GM08714 (cell line): ENCODE results near the gene SLC39A9.

Experiments
- H3K4me3 ChIP-seq: fragments of 200-500 bp; sonication (Bioruptor generic); 2 replicates; pipeline ENCODE4 v1.5.1; 2014; ENCODE audit warnings: mild to moderate bottlenecking, low read length, inconsistent platforms
- ZNF274 ChIP-seq: IDR thresholded peaks from 2 replicates; pipeline ENCODE4 v1.6.1; 2012; ENCODE audit warnings: mild to moderate bottlenecking, low read depth, low read length

Gene SLC39A9

DNA sequence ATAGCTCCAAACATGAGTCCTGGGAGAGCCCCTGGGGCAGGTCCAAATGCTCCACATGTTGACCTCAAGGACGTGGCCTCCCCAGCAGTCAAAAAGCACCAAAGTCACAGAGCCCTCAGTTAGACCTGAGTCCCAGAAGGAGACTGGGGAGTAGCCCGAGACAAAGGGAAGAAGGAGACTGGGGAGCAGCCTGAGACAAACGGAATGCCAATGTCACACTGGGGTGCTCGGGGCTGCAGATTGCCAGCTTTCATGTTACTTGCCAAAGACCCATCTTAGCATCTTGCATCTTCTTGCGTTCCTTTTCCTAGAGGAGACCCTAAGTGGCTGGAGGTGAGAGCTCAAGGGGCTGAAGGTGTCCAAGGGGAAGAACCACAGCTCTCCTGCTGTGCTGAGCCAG, 100.9 kb downstream of the SLC39A9 start:
- TF ChIP-seq ZNF274, result no peak

DNA sequence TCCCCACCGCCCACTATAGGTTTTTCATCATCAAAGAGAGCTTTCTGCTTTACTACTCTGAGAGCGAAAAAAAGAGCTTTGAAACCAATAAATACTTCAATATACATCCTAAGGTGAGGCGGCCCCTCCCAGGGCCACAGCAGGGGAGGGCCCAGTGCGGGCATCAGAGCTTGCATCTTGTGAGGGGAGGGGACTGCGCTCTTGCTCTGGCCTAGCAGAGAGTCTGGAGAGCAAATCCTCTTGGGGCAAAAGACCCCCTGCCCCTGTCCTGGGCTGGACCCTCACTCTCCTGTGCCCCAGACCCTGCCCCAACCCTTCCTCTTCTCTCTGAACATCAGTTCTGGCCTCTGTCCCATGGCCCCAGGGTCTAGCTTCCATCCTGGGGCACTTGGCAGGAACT, 101.6 kb downstream of the SLC39A9 start:
- no peak overlapping the region for H3K4me3 ChIP-seq
- no peak for TF ChIP-seq ZNF274

More for the DNA sequence above, 100.9 kb downstream of the SLC39A9 start:
- no peak overlapping the region for H3K4me3 ChIP-seq

DNA sequence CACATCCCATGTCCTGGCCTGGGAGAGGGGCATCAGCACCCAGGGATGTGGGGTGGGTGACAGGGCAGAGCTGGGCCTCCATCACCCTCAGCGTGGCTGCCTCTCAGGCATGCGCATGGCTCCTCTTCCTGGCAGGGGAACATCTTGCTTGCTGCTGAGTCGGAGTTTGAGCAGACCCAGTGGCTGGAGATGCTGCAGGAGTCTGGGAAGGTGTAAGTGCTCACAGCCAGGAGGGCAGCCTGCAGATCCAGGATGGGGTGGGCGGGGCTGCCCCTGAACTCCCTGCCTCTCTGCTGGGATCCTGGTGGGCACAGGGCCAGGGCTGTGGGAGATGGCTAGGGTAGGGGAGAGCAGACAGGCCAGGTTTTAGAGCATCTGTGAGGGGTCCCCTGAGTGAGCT, 102.2 kb downstream of the SLC39A9 start:
- no peak for TF ChIP-seq ZNF274
- no peak overlapping the region for H3K4me3 ChIP-seq

DNA sequence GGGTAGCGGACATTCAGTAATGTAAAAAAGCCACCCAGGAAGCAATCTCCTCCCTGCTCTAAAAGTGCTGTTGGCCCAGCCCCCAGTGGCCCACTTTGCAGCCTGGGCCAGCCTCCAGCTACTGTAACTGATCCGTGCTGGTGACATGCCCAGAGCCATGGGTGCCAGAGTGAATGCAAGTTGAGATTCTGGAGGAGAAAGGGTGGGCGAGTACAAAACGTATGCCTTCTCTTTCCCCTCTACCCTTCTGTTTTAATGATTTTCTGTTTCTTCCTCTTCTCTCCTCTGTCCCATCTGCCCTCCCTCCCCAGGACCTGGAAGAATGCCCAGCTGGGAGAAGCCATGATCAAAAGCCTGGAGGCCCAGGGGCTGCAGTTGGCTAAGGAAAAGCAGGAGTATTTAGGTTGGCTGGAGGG, 102.9 kb downstream of the SLC39A9 start:
- TF ChIP-seq ZNF274, result no peak
- H3K4me3 ChIP-seq, result no peak overlapping the region

DNA sequence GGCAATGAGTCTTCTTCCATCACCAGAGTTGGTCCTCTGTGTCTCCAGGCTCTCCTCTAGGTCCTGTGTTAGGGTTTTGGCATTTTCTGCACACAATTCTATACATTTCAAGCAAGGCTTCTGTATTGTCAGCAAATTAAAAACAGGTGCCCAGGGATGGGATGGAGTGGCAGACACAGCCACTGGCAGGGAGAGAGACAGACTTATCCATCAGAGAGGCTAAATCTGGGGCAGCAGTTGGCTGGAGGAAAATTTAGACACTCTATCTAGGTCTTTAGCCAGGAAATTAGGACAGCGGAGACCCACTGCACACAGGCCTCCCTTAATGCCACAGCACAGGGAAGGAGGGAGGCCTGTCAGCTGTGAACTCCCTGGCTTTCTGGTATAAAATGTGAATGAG, 106.3 kb downstream of the SLC39A9 start:
- no peak overlapping the region for H3K4me3 ChIP-seq
- TF ChIP-seq ZNF274, result no peak

DNA sequence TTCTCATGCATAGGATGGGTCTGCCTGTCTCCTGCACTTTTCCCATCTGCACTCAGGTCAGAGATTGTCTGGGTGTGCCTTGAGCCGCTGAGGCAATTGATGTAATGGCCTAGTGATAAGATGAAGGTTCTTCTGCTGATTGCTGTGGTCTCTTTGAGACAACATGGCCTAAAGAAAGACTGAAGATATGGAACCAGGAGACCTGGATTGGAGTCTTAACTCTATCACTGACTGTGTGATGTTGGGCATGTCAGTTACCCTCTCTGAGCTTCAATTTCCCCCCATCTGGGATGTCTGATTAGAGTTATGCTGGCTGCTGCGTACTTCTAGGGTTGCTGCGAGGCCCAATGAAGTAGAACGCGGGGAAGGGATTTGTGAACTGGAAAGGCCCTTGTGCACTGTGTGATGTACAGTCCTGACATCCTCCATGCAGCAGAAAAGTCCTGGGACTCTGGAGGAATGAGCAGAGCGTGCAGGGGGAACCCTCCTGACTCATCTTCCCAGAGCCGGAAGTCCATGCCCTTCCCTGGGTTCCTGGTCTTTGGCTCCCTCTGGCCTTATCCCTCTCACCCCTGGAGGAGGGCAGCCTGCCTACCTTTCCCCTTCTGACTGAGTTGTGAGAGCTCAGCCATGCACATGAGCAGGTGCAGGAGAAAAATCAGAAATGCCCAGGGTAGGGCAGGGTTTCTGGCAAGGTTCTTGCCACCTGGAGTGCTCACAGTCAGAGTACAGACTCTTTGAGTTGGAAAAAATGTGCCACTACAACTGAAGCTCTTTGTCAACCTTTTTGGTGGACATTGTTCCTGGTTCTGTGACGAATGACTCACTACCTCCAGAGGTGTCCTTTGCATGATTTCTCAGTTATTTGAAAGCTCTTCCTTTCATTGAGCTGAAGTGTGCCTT, 107.1 kb downstream of the SLC39A9 start:
- no peak for TF ChIP-seq ZNF274

DNA sequence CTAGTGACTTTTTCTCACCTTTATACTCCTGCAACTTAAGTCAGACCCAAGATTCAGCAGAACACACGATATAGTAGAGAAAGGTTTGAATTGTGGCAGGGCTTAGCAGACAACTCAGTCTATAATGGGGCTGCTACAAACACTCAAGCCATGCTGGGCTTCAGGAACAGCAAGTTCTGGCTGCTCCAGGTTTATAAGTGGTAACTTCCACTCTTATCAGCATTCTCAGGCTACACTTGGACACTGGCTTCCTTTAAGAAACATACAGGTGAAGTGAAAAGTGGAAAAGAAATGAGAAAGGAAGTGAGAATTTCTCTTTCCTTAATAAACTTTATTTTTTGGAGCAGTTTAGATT, 107.7 kb downstream of the SLC39A9 start:
- no peak for TF ChIP-seq ZNF274
- no peak overlapping the region for H3K4me3 ChIP-seq

More for the DNA sequence above, 107.1 kb downstream of the SLC39A9 start:
- no peak overlapping the region for H3K4me3 ChIP-seq
